Prostate gland (tissue), 2 donors: Measurements from ENCODE around the gene ZNF136.
A peak's percentile ranks its signal among the peaks of the same experiment; 100 is the strongest.

Source experiments
- CTCF ChIP-seq, 4 experiments: fragments of 200-600 bp in 2 of 4; fragments of 450-650 bp in 2 of 4; sonication (generic) in 2 of 4; IDR thresholded peaks; 1 replicate in 3 of 4; 2 replicates in 1 of 4; pipeline ENCODE4 v1.5.1; 2016 to 2019; ENCODE audit warnings: antibody characterized with exemption in 4 of 4, mild to moderate bottlenecking in 2 of 4, moderate library complexity in 2 of 4
- POLR2A ChIP-seq: fragments of 450-650 bp; IDR thresholded peaks from one replicate; pipeline ENCODE4 v1.6.1; 2016; ENCODE audit warnings: antibody characterized with exemption, mild to moderate bottlenecking
- POLR2AphosphoS5 ChIP-seq: sonication (generic); formaldehyde crosslinking; IDR thresholded peaks from one replicate; pipeline ENCODE4 v1.6.1; 2017; ENCODE audit warnings: antibody characterized with exemption

GRCh38 chr19:12202250-12202649 is 39.4 kb downstream of the ZNF136 start:
- TF ChIP-seq CTCF (IDR thresholded peaks at IDR 0.05) (peak in 2 of 4 experiments; percentile 35 to 42), POLR2A (no peak), POLR2AphosphoS5 (no peak)
